ENCODE measurements around the gene HOXA3.

DNA sequence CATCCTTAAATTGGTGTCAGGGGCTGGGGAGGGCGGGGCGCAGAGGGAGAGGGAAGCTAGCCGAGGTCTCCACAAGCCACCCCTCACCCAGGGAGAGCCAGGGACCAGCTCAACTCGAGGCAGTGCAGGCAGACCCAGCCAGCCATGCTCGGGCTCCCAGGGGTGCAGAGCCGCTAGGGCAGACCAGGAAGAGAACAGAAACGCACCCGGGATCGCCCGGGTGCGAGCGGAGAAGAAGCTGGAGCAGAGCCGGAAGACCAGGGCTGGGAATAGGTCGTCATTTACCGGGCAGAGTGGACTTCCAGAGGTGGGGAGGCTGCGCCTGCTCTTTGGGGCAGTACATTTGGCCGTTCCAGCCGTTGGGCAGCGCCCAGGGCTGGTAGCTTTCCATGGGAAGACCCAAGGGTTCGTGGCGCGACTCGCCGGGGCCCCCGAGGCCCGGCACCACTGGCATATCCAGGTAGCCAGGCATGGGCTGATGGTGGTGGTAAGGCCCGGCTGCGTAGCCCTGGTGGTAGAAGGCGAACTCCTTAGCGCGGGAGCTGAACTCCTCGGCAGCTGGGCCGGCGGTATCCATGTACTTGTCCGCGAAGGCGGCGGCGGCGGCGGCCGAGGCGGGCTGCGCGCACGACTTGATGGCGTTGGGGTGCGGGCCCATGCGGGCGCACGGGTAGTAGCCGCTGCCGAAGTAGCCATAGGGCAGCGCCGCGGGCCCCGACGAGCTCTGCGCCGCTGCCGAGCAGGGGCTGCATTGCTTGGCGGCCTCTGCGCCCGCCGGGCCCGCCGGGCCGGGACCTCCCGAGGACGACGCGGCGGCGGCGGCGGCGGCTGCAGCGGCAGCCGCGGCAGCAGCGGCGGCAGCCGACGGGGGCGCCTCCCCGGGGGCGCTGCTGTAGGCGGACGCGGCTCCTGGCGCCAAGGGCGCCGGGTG is 46.8 kb upstream of the HOXA3 start:
- TF ChIP-seq, protein P1, sequence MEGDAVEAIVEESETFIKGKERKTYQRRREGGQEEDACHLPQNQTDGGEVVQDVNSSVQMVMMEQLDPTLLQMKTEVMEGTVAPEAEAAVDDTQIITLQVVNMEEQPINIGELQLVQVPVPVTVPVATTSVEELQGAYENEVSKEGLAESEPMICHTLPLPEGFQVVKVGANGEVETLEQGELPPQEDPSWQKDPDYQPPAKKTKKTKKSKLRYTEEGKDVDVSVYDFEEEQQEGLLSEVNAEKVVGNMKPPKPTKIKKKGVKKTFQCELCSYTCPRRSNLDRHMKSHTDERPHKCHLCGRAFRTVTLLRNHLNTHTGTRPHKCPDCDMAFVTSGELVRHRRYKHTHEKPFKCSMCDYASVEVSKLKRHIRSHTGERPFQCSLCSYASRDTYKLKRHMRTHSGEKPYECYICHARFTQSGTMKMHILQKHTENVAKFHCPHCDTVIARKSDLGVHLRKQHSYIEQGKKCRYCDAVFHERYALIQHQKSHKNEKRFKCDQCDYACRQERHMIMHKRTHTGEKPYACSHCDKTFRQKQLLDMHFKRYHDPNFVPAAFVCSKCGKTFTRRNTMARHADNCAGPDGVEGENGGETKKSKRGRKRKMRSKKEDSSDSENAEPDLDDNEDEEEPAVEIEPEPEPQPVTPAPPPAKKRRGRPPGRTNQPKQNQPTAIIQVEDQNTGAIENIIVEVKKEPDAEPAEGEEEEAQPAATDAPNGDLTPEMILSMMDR (conservative IDR thresholded peaks at IDR 0.05 in 1 of 2, IDR thresholded peaks at IDR 0.05 in 1 of 2; ENCODE audit: low read depth in 1 of 2, low read length in 2 of 2): no peak
- peak; percentile 84 for TF ChIP-seq EZH2 (IDR thresholded peaks at IDR 0.05; ENCODE audit: low read length, missing control alignments)

All from fibroblast of lung (primary cell).